HEK293 (cell line): ENCODE data around the gene CENPVL1.

Source experiments
- ELK4 ChIP-seq: IDR thresholded peaks from 2 replicates; pipeline ENCODE4 v1.6.1; 2011; ENCODE audit warnings: mild to moderate bottlenecking, low read depth, low read length, borderline replicate concordance
- GLIS1 ChIP-seq: fragments of 450-650 bp; formaldehyde crosslinking; IDR thresholded peaks from 2 replicates; pipeline ENCODE4 v1.5.1; 2016; ENCODE audit warnings: missing biosample characterization, missing genetic modification characterization
- IKZF3 ChIP-seq: fragments of 450-650 bp; IDR thresholded peaks from 2 replicates; pipeline ENCODE4 v1.5.0; 2018; ENCODE audit warnings: missing biosample characterization, mild to moderate bottlenecking, missing genetic modification characterization, moderate library complexity
- PBX3 ChIP-seq: sonication (generic); formaldehyde crosslinking; IDR thresholded peaks from 2 replicates; pipeline ENCODE4 v1.8.1; 2022; ENCODE audit warnings: mild to moderate bottlenecking, moderate library complexity, missing genetic modification reagents
- REST ChIP-seq: fragments of 450-650 bp; formaldehyde crosslinking; IDR thresholded peaks from 2 replicates; pipeline ENCODE4 v1.5.1; 2016; ENCODE audit warnings: missing biosample characterization, missing genetic modification characterization
- YY1 ChIP-seq: fragments of 450-650 bp; formaldehyde crosslinking; IDR thresholded peaks from 2 replicates; pipeline ENCODE4 v1.5.1; 2018; ENCODE audit warnings: missing biosample characterization, missing genetic modification characterization
- ZBTB21 ChIP-seq: fragments of 450-650 bp; formaldehyde crosslinking; IDR thresholded peaks from 2 replicates; pipeline ENCODE4 v1.5.1; 2017; ENCODE audit warnings: missing biosample characterization, missing genetic modification characterization
- ZBTB8A ChIP-seq: fragments of 450-650 bp; formaldehyde crosslinking; IDR thresholded peaks from 2 replicates; pipeline ENCODE4 v1.5.1; 2016; ENCODE audit warnings: missing biosample characterization, missing genetic modification characterization
- ZNF114 ChIP-seq: fragments of 450-650 bp; formaldehyde crosslinking; IDR thresholded peaks from 2 replicates; pipeline ENCODE4 v1.5.0; 2017; ENCODE audit warnings: missing biosample characterization, missing genetic modification characterization
- ZNF19 ChIP-seq: fragments of 450-650 bp; formaldehyde crosslinking; IDR thresholded peaks from 2 replicates; pipeline ENCODE4; 2016; ENCODE audit warnings: missing biosample characterization, missing genetic modification characterization, low read depth
- ZNF214 ChIP-seq: fragments of 450-650 bp; formaldehyde crosslinking; IDR thresholded peaks from 2 replicates; pipeline ENCODE4 v1.5.1; 2017; ENCODE audit warnings: missing biosample characterization, mild to moderate bottlenecking, missing genetic modification characterization, borderline replicate concordance
- ZNF274 ChIP-seq, 2 experiments: fragments of 200-500 bp in 1 of 2; fragments of 450-650 bp in 1 of 2; sonication (Bioruptor generic) in 1 of 2; formaldehyde crosslinking in 1 of 2; IDR thresholded peaks; 2 replicates each; pipeline versions ENCODE4 v1.5.1 to v1.6.1; 2014 to 2016; ENCODE audit warnings: borderline replicate concordance in 1 of 2, inconsistent platforms in 1 of 2, low read length in 1 of 2, missing biosample characterization in 1 of 2, missing genetic modification characterization in 1 of 2
- ZNF416 ChIP-seq: fragments of 450-650 bp; formaldehyde crosslinking; IDR thresholded peaks from 2 replicates; pipeline ENCODE4 v1.5.1; 2016; ENCODE audit warnings: missing biosample characterization, missing genetic modification characterization
- ZNF449 ChIP-seq: fragments of 450-650 bp; formaldehyde crosslinking; IDR thresholded peaks from 2 replicates; pipeline ENCODE4 v1.5.1; 2017; ENCODE audit warnings: missing biosample characterization, mild to moderate bottlenecking, missing genetic modification characterization, moderate library complexity
- ZNF518A ChIP-seq: fragments of 450-650 bp; formaldehyde crosslinking; conservative IDR thresholded peaks from 2 replicates; pipeline ENCODE4 v1.5.1; 2016; ENCODE audit warnings: low read depth, missing biosample characterization, missing genetic modification characterization
- ZNF624 ChIP-seq: fragments of 450-650 bp; formaldehyde crosslinking; IDR thresholded peaks from 2 replicates; pipeline ENCODE4 v1.5.1; 2017; ENCODE audit warnings: missing biosample characterization, missing genetic modification characterization
- ZNF654 ChIP-seq: fragments of 450-650 bp; formaldehyde crosslinking; IDR thresholded peaks from 2 replicates; pipeline ENCODE4 v1.5.1; 2016; ENCODE audit warnings: low read depth, missing biosample characterization, missing genetic modification characterization
- ZNF747 ChIP-seq: fragments of 450-650 bp; formaldehyde crosslinking; IDR thresholded peaks from 2 replicates; pipeline ENCODE4 v1.5.1; 2016; ENCODE audit warnings: missing biosample characterization, missing genetic modification characterization
- ZNF76 ChIP-seq: fragments of 450-650 bp; formaldehyde crosslinking; IDR thresholded peaks from 2 replicates; pipeline ENCODE4; 2016; ENCODE audit warnings: low read depth, missing biosample characterization, missing genetic modification characterization, borderline replicate concordance
- ZNF830 ChIP-seq: fragments of 450-650 bp; IDR thresholded peaks from 2 replicates; pipeline ENCODE4 v1.5.0; 2018; ENCODE audit warnings: missing biosample characterization, missing genetic modification characterization, low read depth, mild to moderate bottlenecking, moderate library complexity
- ZNF837 ChIP-seq: fragments of 450-650 bp; formaldehyde crosslinking; IDR thresholded peaks from 2 replicates; pipeline ENCODE4 v1.5.1; 2016; ENCODE audit warnings: missing biosample characterization, missing genetic modification characterization
- ZSCAN23 ChIP-seq: fragments of 450-650 bp; formaldehyde crosslinking; IDR thresholded peaks from 2 replicates; pipeline ENCODE4 v1.5.1; 2016; ENCODE audit warnings: missing biosample characterization, missing genetic modification characterization

CENPVL1 gene

GRCh38 chrX:51743179-51743957, 33.1 kb downstream of the CENPVL1 start, which contains the start of gene GSPT2 (continued):
- TF ChIP-seq ZNF518A (peak; percentile 69), ZNF19 (tag by site-specific recombination) (no peak), ZNF114 (no peak), ZNF624 (tag by site-specific recombination) (no peak), REST (tag by site-specific recombination) (no peak), ZNF837 (no peak), ZNF830 (tag by site-specific recombination) (no peak), YY1 (tag by site-specific recombination) (peak; percentile 28; the same call in 1 of the 2 replicates), ZBTB8A (no peak), ZNF747 (no peak), ZNF449 (no peak), ZNF416 (tag by site-specific recombination) (no peak), ZBTB21 (tag by site-specific recombination) (no peak), PBX3 (CRISPR knock-in tag) (no peak), ZNF76 (tag by site-specific recombination) (no peak), IKZF3 (tag by site-specific recombination) (no peak), ZNF274 (IDR thresholded peaks at IDR 0.05; ENCODE audit: low read length) (no peak), ZNF274 (tag by site-specific recombination; IDR thresholded peaks at IDR 0.05; ENCODE audit: borderline replicate concordance) (no peak), GLIS1 (tag by site-specific recombination) (no peak), ZNF654 (tag by site-specific recombination) (no peak), ZSCAN23 (tag by site-specific recombination) (no peak), ZNF214 (tag by site-specific recombination) (no peak), ELK4 (no peak)
